ENCODE measurements around the gene GOLGA3. TPM values are rescaled to one million over a fixed set of nuclear protein-coding genes. Genes with fewer than 3 reads are reported as not detected.

GOLGA3 gene
- polyA plus RNA-seq, 1 donor (not counting 4 experiments of a cell fraction or from before 2014, with no cell fraction given) = 11.0 TPM

GRCh38 chr12:132719954-132720324 is 108.7 kb downstream of the GOLGA3 start:
- no peaks in the 10 kb centered on the region for H3K9me1 ChIP-seq (ENCODE audit: control insufficient read depth, extremely low read depth, insufficient read depth, low read length)
- no peak overlapping the region for H3K4me2 ChIP-seq (ENCODE audit: control insufficient read depth, extremely low read depth, insufficient read depth, low read depth, low read length)
- H3K27ac ChIP-seq (ENCODE audit: control insufficient read depth, insufficient read depth, low read length) = no peak overlapping the region
- no peak overlapping the region for H2AFZ ChIP-seq (ENCODE audit: control insufficient read depth, low read length)
- DNase-seq (ENCODE audit: low read depth, low spot score) = no peak
- no peaks in the 10 kb centered on the region for H3K9me3 ChIP-seq (ENCODE audit: control insufficient read depth, low read depth, low read length)
- H3K27me3 ChIP-seq (ENCODE audit: control insufficient read depth, extremely low read depth, insufficient read depth, low read length) = no peaks in the 10 kb centered on the region
- peaks cover 35% of the 10 kb centered on the region for H3K79me2 ChIP-seq (ENCODE audit: control insufficient read depth, insufficient read depth, low read length)
- dilution Hi-C loops (cut with MboI; ENCODE audit: extremely low pct_ligation_motif_present, low sequenced_read_pairs) = no loop called here
- H3K9ac ChIP-seq (ENCODE audit: control insufficient read depth, extremely low read depth, insufficient read depth, low read length) = no peak overlapping the region
- FAIRE-seq = no peak
- H3K4me3 ChIP-seq (ENCODE audit: control insufficient read depth in 2 of 3, extremely low read depth in 1 of 3, insufficient read depth in 2 of 3, low read depth in 1 of 3, low read length in 3 of 3) = no peak overlapping the region
- TF ChIP-seq EZH2 (IDR thresholded peaks at IDR 0.05; ENCODE audit: low read length) (no peak), CTCF (optimal IDR thresholded peaks at IDR 0.05 in 1 of 3, IDR thresholded peaks at IDR 0.05 in 1 of 3, conservative IDR thresholded peaks at IDR 0.05 in 1 of 3; ENCODE audit: extremely low read depth in 1 of 3, insufficient read depth in 2 of 3, low read length in 3 of 3) (no peak)
- H4K20me1 ChIP-seq (ENCODE audit: control insufficient read depth, extremely low read depth, insufficient read depth, low read length) = peaks cover 12% of the 10 kb centered on the region
- H3K4me1 ChIP-seq (ENCODE audit: control insufficient read depth, extremely low read depth, insufficient read depth, low read length) = no peaks in the 10 kb centered on the region
- H3K36me3 ChIP-seq (ENCODE audit: control insufficient read depth in 2 of 2, extremely low read depth in 1 of 2, insufficient read depth in 2 of 2, low read length in 2 of 2) = peaks cover 24 to 49% of the 10 kb centered on the region in 2 experiments

GRCh38 chr12:132719141-132719953 is 109.3 kb downstream of the GOLGA3 start:
- Histone ChIP-seq H3K9ac (ENCODE audit: control insufficient read depth, extremely low read depth, insufficient read depth, low read length) (no peak overlapping the region), H3K27me3 (ENCODE audit: control insufficient read depth, extremely low read depth, insufficient read depth, low read length) (no peaks in the 10 kb centered on the region), H2AFZ (ENCODE audit: control insufficient read depth, low read length) (no peak overlapping the region), H3K4me3 (ENCODE audit: control insufficient read depth in 2 of 3, extremely low read depth in 1 of 3, insufficient read depth in 2 of 3, low read depth in 1 of 3, low read length in 3 of 3) (no peak overlapping the region), H3K4me1 (ENCODE audit: control insufficient read depth, extremely low read depth, insufficient read depth, low read length) (no peaks in the 10 kb centered on the region), H4K20me1 (ENCODE audit: control insufficient read depth, extremely low read depth, insufficient read depth, low read length) (peaks cover 12% of the 10 kb centered on the region), H3K4me2 (ENCODE audit: control insufficient read depth, extremely low read depth, insufficient read depth, low read depth, low read length) (no peak overlapping the region), H3K36me3 (ENCODE audit: control insufficient read depth in 2 of 2, extremely low read depth in 1 of 2, insufficient read depth in 2 of 2, low read length in 2 of 2) (peaks cover 20 to 50% of the 10 kb centered on the region in 2 experiments), H3K79me2 (ENCODE audit: control insufficient read depth, insufficient read depth, low read length) (peaks cover 36% of the 10 kb centered on the region), H3K9me3 (ENCODE audit: control insufficient read depth, low read depth, low read length) (no peaks in the 10 kb centered on the region), H3K9me1 (ENCODE audit: control insufficient read depth, extremely low read depth, insufficient read depth, low read length) (no peaks in the 10 kb centered on the region), H3K27ac (ENCODE audit: control insufficient read depth, insufficient read depth, low read length) (no peak overlapping the region)
- dilution Hi-C loops (cut with MboI; ENCODE audit: extremely low pct_ligation_motif_present, low sequenced_read_pairs) = no loop called here
- FAIRE-seq = no peak
- no peak for DNase-seq (ENCODE audit: low read depth, low spot score)
- TF ChIP-seq CTCF (optimal IDR thresholded peaks at IDR 0.05 in 1 of 3, IDR thresholded peaks at IDR 0.05 in 1 of 3, conservative IDR thresholded peaks at IDR 0.05 in 1 of 3; ENCODE audit: extremely low read depth in 1 of 3, insufficient read depth in 2 of 3, low read length in 3 of 3) (no peak), EZH2 (IDR thresholded peaks at IDR 0.05; ENCODE audit: low read length) (no peak)

Small RNA genes lying within 50 kb of the gene (small RNA-seq; reads per million reads assigned to genes)
- 0 reads per million in 3 experiments for gene RNA5SP379 (ENCODE audit: insufficient read length in 3 of 3, low read depth in 3 of 3, low replicate concordance in 1 of 3)

Other genes with a start within 250 kb of the GOLGA3 start
- not detected in 3 replicates for gene LRCOL1, start 218.3 kb downstream of the GOLGA3 start, polyA plus RNA-seq
- not detected in 3 replicates for gene P2RX2, start 210.1 kb downstream of the GOLGA3 start, polyA plus RNA-seq
- 12.1 to 18.0 TPM (median 14.8 TPM) in 3 replicates for gene POLE, start 141.5 kb downstream of the GOLGA3 start, polyA plus RNA-seq
- 16.8 to 18.0 TPM (median 17.2 TPM) in 3 replicates for gene PXMP2, start 141.3 kb downstream of the GOLGA3 start, polyA plus RNA-seq
- 31.5 to 42.3 TPM (median 39.1 TPM) in 3 replicates for gene PGAM5, start 118.0 kb downstream of the GOLGA3 start, polyA plus RNA-seq
- 98.4 to 137 TPM (median 109 TPM) in 3 replicates for gene ANKLE2, start 67.0 kb downstream of the GOLGA3 start, polyA plus RNA-seq
- gene CHFR, start 58.7 kb upstream of the GOLGA3 start, polyA plus RNA-seq = 32.7 to 42.2 TPM (median 35.8 TPM) in 3 replicates
- 4.3 to 12.5 TPM (median 11.4 TPM) in 3 replicates for gene ZNF605, start 127.4 kb upstream of the GOLGA3 start, polyA plus RNA-seq
- 3.7 to 5.2 TPM (median 4.5 TPM) in 3 replicates for gene ZNF26, start 157.5 kb upstream of the GOLGA3 start, polyA plus RNA-seq
- 10.7 to 29.5 TPM (median 24.9 TPM) in 3 replicates for gene ZNF84, start 208.6 kb upstream of the GOLGA3 start, polyA plus RNA-seq

Measured in keratinocyte (primary cell).